Subcutaneous adipose tissue (tissue), 4 donors: Measurements from ENCODE around the gene GIGYF1. TPM values are rescaled to one million over a fixed set of nuclear protein-coding genes. Genes with fewer than 3 reads are reported as not detected.

ENCODE experiments used
- total RNA-seq, 4 donors: library from RNA; depleted of rRNA; stranded (reverse); fragments of >200 nt; gene quantifications; one replicate each; pipeline ENCODE4 v1.1.0, GENCODE V29; 2016
- TF ChIP-seq, protein P1 (sequence below): fragments of 450-650 bp; IDR thresholded peaks from one replicate; pipeline ENCODE4 v1.5.1; 2016; ENCODE audit warnings: low read depth, mild to moderate bottlenecking, control low read depth, antibody characterized with exemption, moderate library complexity

Gene GIGYF1
- total RNA-seq, 4 donors from 2014 or later: 9.0 to 44.3 (median 20.0) TPM

DNA sequence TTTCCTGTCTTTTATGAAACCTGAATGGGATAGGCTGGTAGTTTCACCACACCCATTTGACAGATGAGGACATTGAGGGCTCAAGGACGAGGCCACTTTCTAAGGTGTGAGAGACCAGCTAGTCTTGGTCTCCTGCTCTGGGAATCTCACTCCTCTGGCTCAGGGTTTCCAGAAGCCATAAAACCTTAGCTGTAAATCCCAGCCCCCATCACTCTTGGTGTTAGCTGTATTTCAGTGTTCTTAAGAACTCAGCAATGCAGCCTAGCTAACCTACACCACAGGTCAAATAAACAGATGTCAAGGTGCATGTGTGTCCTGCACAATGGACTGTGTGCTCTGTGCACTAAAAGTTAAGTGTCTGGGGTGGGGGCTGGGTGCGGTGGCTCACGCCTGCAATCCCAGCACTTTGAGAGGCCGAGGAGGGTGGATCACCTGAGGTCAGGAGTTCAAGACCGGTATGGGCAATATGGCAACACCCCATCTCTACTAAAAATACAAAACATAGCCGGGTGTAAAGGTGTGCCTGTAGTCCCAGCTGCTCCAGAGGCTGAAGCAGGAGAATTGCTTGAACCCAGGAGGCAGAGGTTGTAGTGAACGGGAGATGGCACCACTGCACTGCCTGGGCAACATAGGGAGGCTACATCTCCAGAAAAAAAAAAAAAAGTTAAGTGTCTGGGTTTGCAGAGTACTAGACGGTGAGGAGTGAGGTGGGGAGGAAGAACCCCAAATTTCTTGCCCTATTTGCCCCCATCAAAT is 25.7 kb upstream of the GIGYF1 start:
- TF ChIP-seq, protein P1, sequence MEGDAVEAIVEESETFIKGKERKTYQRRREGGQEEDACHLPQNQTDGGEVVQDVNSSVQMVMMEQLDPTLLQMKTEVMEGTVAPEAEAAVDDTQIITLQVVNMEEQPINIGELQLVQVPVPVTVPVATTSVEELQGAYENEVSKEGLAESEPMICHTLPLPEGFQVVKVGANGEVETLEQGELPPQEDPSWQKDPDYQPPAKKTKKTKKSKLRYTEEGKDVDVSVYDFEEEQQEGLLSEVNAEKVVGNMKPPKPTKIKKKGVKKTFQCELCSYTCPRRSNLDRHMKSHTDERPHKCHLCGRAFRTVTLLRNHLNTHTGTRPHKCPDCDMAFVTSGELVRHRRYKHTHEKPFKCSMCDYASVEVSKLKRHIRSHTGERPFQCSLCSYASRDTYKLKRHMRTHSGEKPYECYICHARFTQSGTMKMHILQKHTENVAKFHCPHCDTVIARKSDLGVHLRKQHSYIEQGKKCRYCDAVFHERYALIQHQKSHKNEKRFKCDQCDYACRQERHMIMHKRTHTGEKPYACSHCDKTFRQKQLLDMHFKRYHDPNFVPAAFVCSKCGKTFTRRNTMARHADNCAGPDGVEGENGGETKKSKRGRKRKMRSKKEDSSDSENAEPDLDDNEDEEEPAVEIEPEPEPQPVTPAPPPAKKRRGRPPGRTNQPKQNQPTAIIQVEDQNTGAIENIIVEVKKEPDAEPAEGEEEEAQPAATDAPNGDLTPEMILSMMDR: no peak

DNA sequence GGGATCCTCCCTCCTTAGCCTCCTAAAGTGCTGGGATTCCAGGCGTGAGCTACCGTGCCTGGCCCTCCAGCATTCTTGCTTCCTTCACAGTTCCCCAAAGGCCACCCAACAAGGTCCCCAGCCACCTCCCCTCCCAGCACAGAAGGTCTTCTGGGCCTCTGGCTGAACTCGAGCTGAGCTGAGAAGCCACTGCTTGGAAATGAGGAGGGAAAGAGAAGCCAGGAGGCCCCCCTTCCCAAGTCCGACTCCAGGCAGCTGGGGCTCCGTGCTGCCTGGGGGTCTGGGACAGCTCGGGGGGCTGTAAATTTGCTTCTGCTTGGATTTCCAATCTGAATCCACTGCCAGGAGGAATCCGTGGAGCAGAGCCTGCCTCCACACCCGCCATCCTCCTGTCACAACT is 20.7 kb upstream of the GIGYF1 start:
- TF ChIP-seq, protein P1: no peak

DNA sequence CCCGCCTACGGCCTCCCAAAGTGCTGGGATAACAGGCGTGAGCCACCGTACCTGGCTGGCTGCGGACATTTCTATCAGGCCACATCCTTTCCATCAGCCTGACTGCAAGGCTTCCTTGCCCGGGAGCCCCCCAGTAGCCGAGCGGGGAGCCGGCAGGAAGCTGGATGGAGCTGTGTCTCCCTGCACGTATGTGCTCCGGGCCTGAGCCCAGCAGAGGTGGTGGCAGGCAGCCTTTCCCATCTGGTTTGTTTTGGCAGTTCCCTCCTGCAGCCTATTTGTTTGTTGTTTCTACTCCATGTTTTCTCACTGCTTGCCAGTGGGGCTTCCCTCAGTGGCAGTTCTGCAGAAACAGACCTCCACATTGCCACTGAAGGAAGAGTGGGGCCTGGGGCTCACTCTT is 17.3 kb upstream of the GIGYF1 start:
- TF ChIP-seq, protein P1: no peak

GRCh38 chr7:100710452-100710851 is 16.4 kb upstream of the GIGYF1 start:
- TF ChIP-seq, protein P1: no peak

- TF ChIP-seq, protein P1: no peak
Observed at GRCh38 chr7:100708395-100708794, 14.3 kb upstream of the GIGYF1 start.

DNA sequence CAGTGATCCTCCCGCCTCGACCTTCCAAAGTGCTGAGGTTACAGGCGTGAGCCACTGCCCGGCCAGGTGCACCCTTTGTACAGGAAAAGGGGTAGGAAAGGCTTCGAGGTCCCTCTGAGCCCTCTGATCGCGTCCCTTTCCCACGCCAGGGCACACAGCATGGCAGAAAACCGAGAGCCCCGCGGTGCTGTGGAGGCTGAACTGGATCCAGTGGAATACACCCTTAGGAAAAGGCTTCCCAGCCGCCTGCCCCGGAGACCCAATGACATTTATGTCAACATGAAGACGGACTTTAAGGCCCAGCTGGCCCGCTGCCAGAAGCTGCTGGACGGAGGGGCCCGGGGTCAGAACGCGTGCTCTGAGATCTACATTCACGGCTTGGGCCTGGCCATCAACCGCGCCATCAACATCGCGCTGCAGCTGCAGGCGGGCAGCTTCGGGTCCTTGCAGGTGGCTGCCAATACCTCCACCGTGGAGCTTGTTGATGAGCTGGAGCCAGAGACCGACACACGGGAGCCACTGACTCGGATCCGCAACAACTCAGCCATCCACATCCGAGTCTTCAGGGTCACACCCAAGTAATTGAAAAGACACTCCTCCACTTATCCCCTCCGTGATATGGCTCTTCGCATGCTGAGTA is 12.7 kb upstream of the GIGYF1 start:
- TF ChIP-seq, protein P1: no peak
